Colonic mucosa (tissue), 4 donors: ENCODE results near the gene GAS6. TPM values are rescaled to one million over a fixed set of nuclear protein-coding genes. Genes with fewer than 3 reads are reported as not detected.

ENCODE experiments used
- DNase-seq: peaks from one replicate; pipeline ENCODE4 v3.0.0-alpha.2; 2020
- H3K27ac ChIP-seq: fragments of 200-600 bp; one replicate; pipeline ENCODE4 v1.8.0; 2021
- H3K27me3 ChIP-seq: fragments of 200-600 bp; one replicate; pipeline ENCODE4 v1.8.0; 2021
- H3K36me3 ChIP-seq: fragments of 200-600 bp; one replicate; pipeline ENCODE4 v1.8.0; 2021
- H3K4me1 ChIP-seq: fragments of 200-600 bp; one replicate; pipeline ENCODE4 v1.8.0; 2021; ENCODE audit warnings: mild to moderate bottlenecking
- H3K4me3 ChIP-seq: fragments of 200-600 bp; one replicate; pipeline ENCODE4 v1.8.0; 2021
- H3K9ac ChIP-seq, 2 donors: one replicate each; pipeline ENCODE4 v1.7.0; 2013; ENCODE audit warnings: control low read depth in 2 of 2, low read depth in 2 of 2, low read length in 2 of 2
- H3K9me3 ChIP-seq: fragments of 200-600 bp; one replicate; pipeline ENCODE4 v1.8.0; 2021
- CTCF ChIP-seq: fragments of 200-600 bp; IDR thresholded peaks from one replicate; pipeline ENCODE4 v1.8.0; 2022; ENCODE audit warnings: antibody characterized with exemption, mild to moderate bottlenecking
- intact Hi-C: fragments of 100-400 bp; cut with DNase I; formaldehyde crosslinking; loops from one replicate; pipeline ENCODE4 v1.14.1; 2022
- total RNA-seq, 2 donors: library from RNA; stranded (reverse); fragmentation: NEBNext Ultra II Directional in 1 of 2; extraction: Animal tissue kit (Norgen Biotek cat#: 25700) in 1 of 2; gene quantifications; one replicate each; pipeline ENCODE4 v1.2.1, GENCODE V29; 2021
- donor health status: healthy.
- donor health status: DM: no; HTN: no; CAD: no.
- donor health status: DM: no; HTN: no; CAD: no.

GAS6 gene
- total RNA-seq, 2 donors from 2014 or later = 118 to 121 TPM

- peak; percentile 5 for DNase-seq
- H3K27ac ChIP-seq = no peak overlapping the region
- intact Hi-C loops = loop anchor here (5.0 kb wide), 1 partner anchor 89 kb away; no protein-coding TSS in a partner anchor
- TF ChIP-seq CTCF = no peak
- H3K4me3 ChIP-seq = no peak overlapping the region
- no peaks in the 10 kb centered on the region for H3K36me3 ChIP-seq
- no peaks in the 10 kb centered on the region for H3K4me1 ChIP-seq
- no peak overlapping the region for H3K9ac ChIP-seq
- no peaks in the 10 kb centered on the region for H3K9me3 ChIP-seq
- H3K27me3 ChIP-seq = no peaks in the 10 kb centered on the region
These were observed 42.1 kb upstream of the GAS6 start for GRCh38 chr13:113905942-113906341.

- Histone ChIP-seq H3K27me3 (no peaks in the 10 kb centered on the region), H3K36me3 (no peaks in the 10 kb centered on the region), H3K27ac (no peak overlapping the region), H3K4me3 (no peak overlapping the region), H3K9me3 (no peaks in the 10 kb centered on the region), H3K4me1 (no peaks in the 10 kb centered on the region), H3K9ac (no peak overlapping the region)
- no peak for TF ChIP-seq CTCF
- DNase-seq = no peak
- intact Hi-C loops = loop anchor here (5.0 kb wide), 1 partner anchor 88 kb away; no protein-coding TSS in a partner anchor
These were observed 41.1 kb upstream of the GAS6 start for GRCh38 chr13:113905018-113905417.

GRCh38 chr13:113904411-113904810 is 40.5 kb upstream of the GAS6 start:
- no peaks in the 10 kb centered on the region for H3K27me3 ChIP-seq
- peak; percentile 40 for TF ChIP-seq CTCF
- H3K9me3 ChIP-seq = no peaks in the 10 kb centered on the region
- H3K27ac ChIP-seq = no peak overlapping the region
- no peak overlapping the region for H3K9ac ChIP-seq
- peak; percentile 44 for DNase-seq
- H3K36me3 ChIP-seq = no peaks in the 10 kb centered on the region
- no peak overlapping the region for H3K4me3 ChIP-seq
- intact Hi-C loops = no loop called here
- H3K4me1 ChIP-seq = no peaks in the 10 kb centered on the region

- no peak for TF ChIP-seq CTCF
- DNase-seq = peak; percentile 5
These were observed 40.0 kb upstream of the GAS6 start for GRCh38 chr13:113903912-113904311.

GRCh38 chr13:113902986-113903775 is 39.3 kb upstream of the GAS6 start:
- DNase-seq = peak; percentile 18
- intact Hi-C loops = no loop called here
- H3K27ac ChIP-seq = no peak overlapping the region

More at GRCh38 chr13:113903912-113904311, 40.0 kb upstream of the GAS6 start:
- Histone ChIP-seq H3K27ac (no peak overlapping the region), H3K4me3 (no peak overlapping the region), H3K9me3 (no peaks in the 10 kb centered on the region), H3K36me3 (no peaks in the 10 kb centered on the region), H3K4me1 (no peaks in the 10 kb centered on the region), H3K9ac (no peak overlapping the region), H3K27me3 (no peaks in the 10 kb centered on the region)
- intact Hi-C loops = no loop called here

More at GRCh38 chr13:113902986-113903775, 39.3 kb upstream of the GAS6 start:
- H3K9ac ChIP-seq = no peak overlapping the region
- H3K27me3 ChIP-seq = no peaks in the 10 kb centered on the region
- H3K36me3 ChIP-seq = no peaks in the 10 kb centered on the region
- H3K4me3 ChIP-seq = no peak overlapping the region
- TF ChIP-seq CTCF = no peak
- H3K4me1 ChIP-seq = no peaks in the 10 kb centered on the region
- no peaks in the 10 kb centered on the region for H3K9me3 ChIP-seq
